Measurements from ENCODE around the gene TINAGL1. TPM values are rescaled to one million over a fixed set of nuclear protein-coding genes. Genes with fewer than 3 reads are reported as not detected.

Gene TINAGL1
- total and polyA plus RNA-seq, 2 experiments from 2014 or later, result 9.1 to 10.3 TPM

GRCh38 chr1:31620631-31621497 is 44.5 kb downstream of the TINAGL1 start:
- TF ChIP-seq CTCF (IDR thresholded peaks at IDR 0.05; ENCODE audit: low read depth, low read length), result no peak
- H3K4me3 ChIP-seq, result no peak overlapping the region
- H3K27ac ChIP-seq, result no peak overlapping the region
- DNase-seq (ENCODE audit: low read depth in 1 of 2, low spot score in 1 of 2), result no peak
- no peaks in the 10 kb centered on the region for H3K9me3 ChIP-seq (ENCODE audit: low read depth)
- peaks cover 3% of the 10 kb centered on the region for H3K4me1 ChIP-seq (ENCODE audit: low read depth)
- H3K27me3 ChIP-seq, result peaks cover 26% of the 10 kb centered on the region
- no peaks in the 10 kb centered on the region for H3K36me3 ChIP-seq

GRCh38 chr1:31621498-31621820 is 45.1 kb downstream of the TINAGL1 start:
- no peak overlapping the region for H3K27ac ChIP-seq
- TF ChIP-seq CTCF (IDR thresholded peaks at IDR 0.05; ENCODE audit: low read depth, low read length), result no peak
- peaks cover 20% of the 10 kb centered on the region for H3K27me3 ChIP-seq
- H3K36me3 ChIP-seq, result no peaks in the 10 kb centered on the region
- DNase-seq (ENCODE audit: low read depth in 1 of 2, low spot score in 1 of 2), result no peak
- H3K9me3 ChIP-seq (ENCODE audit: low read depth), result no peaks in the 10 kb centered on the region
- peaks cover 3% of the 10 kb centered on the region for H3K4me1 ChIP-seq (ENCODE audit: low read depth)
- H3K4me3 ChIP-seq, result no peak overlapping the region

GRCh38 chr1:31621847-31622730 is 45.8 kb downstream of the TINAGL1 start:
- Histone ChIP-seq H3K27ac (no peak overlapping the region), H3K4me3 (no peak overlapping the region), H3K4me1 (ENCODE audit: low read depth) (peaks cover 3% of the 10 kb centered on the region), H3K9me3 (ENCODE audit: low read depth) (no peaks in the 10 kb centered on the region), H3K36me3 (no peaks in the 10 kb centered on the region), H3K27me3 (peaks cover 14% of the 10 kb centered on the region)
- no peak for TF ChIP-seq CTCF (IDR thresholded peaks at IDR 0.05; ENCODE audit: low read depth, low read length)
- DNase-seq (ENCODE audit: low read depth in 1 of 2, low spot score in 1 of 2), result no peak

- Histone ChIP-seq H3K4me1 (ENCODE audit: low read depth) (peaks cover 4% of the 10 kb centered on the region), H3K4me3 (no peak overlapping the region), H3K27me3 (peaks cover 4% of the 10 kb centered on the region), H3K27ac (no peak overlapping the region), H3K9me3 (ENCODE audit: low read depth) (no peaks in the 10 kb centered on the region), H3K36me3 (no peaks in the 10 kb centered on the region)
- no peak for TF ChIP-seq CTCF (IDR thresholded peaks at IDR 0.05; ENCODE audit: low read depth, low read length)
- no peak for DNase-seq (ENCODE audit: low read depth in 1 of 2, low spot score in 1 of 2)
Observed at GRCh38 chr1:31623365-31623764, 47.0 kb downstream of the TINAGL1 start.

- no peak for TF ChIP-seq CTCF (IDR thresholded peaks at IDR 0.05; ENCODE audit: low read depth, low read length)
- Histone ChIP-seq H3K27me3 (peaks cover 2% of the 10 kb centered on the region), H3K4me3 (no peak overlapping the region), H3K36me3 (no peaks in the 10 kb centered on the region), H3K4me1 (ENCODE audit: low read depth) (peaks cover 9% of the 10 kb centered on the region), H3K9me3 (ENCODE audit: low read depth) (no peaks in the 10 kb centered on the region), H3K27ac (no peak overlapping the region)
- no peak for DNase-seq (ENCODE audit: low read depth in 1 of 2, low spot score in 1 of 2)
Observed at GRCh38 chr1:31624309-31624708, 48.0 kb downstream of the TINAGL1 start.
